ENCODE data around the gene PRMT1.

DNA sequence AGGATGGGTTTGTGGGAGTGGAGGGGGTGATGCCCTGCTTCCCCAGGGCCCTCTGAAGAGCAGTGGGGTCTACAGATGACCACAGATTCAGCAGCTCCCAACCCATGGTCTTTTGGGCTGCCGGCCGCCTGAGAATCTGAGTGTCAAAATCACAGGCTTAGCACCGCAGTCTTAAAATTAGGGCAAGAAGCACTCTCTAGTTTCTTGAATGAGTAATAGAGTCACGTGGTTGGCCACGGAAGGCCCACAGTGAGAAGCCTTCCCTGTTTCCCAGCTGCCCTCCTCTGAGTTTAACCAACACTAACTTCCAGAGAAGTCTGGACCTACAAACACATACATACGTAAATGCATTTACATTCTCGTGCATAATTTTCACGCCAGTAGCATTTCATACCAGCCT is 5.2 kb downstream of the PRMT1 start:
- TF ChIP-seq, protein P1, sequence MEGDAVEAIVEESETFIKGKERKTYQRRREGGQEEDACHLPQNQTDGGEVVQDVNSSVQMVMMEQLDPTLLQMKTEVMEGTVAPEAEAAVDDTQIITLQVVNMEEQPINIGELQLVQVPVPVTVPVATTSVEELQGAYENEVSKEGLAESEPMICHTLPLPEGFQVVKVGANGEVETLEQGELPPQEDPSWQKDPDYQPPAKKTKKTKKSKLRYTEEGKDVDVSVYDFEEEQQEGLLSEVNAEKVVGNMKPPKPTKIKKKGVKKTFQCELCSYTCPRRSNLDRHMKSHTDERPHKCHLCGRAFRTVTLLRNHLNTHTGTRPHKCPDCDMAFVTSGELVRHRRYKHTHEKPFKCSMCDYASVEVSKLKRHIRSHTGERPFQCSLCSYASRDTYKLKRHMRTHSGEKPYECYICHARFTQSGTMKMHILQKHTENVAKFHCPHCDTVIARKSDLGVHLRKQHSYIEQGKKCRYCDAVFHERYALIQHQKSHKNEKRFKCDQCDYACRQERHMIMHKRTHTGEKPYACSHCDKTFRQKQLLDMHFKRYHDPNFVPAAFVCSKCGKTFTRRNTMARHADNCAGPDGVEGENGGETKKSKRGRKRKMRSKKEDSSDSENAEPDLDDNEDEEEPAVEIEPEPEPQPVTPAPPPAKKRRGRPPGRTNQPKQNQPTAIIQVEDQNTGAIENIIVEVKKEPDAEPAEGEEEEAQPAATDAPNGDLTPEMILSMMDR (IDR thresholded peaks at IDR 0.05): no peak
- TF ChIP-seq, protein P2, sequence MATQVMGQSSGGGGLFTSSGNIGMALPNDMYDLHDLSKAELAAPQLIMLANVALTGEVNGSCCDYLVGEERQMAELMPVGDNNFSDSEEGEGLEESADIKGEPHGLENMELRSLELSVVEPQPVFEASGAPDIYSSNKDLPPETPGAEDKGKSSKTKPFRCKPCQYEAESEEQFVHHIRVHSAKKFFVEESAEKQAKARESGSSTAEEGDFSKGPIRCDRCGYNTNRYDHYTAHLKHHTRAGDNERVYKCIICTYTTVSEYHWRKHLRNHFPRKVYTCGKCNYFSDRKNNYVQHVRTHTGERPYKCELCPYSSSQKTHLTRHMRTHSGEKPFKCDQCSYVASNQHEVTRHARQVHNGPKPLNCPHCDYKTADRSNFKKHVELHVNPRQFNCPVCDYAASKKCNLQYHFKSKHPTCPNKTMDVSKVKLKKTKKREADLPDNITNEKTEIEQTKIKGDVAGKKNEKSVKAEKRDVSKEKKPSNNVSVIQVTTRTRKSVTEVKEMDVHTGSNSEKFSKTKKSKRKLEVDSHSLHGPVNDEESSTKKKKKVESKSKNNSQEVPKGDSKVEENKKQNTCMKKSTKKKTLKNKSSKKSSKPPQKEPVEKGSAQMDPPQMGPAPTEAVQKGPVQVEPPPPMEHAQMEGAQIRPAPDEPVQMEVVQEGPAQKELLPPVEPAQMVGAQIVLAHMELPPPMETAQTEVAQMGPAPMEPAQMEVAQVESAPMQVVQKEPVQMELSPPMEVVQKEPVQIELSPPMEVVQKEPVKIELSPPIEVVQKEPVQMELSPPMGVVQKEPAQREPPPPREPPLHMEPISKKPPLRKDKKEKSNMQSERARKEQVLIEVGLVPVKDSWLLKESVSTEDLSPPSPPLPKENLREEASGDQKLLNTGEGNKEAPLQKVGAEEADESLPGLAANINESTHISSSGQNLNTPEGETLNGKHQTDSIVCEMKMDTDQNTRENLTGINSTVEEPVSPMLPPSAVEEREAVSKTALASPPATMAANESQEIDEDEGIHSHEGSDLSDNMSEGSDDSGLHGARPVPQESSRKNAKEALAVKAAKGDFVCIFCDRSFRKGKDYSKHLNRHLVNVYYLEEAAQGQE (IDR thresholded peaks at IDR 0.05; ENCODE audit: insufficient read depth in 1 of 2, low read depth in 2 of 2, low read length in 1 of 2): no peak
- TF ChIP-seq TCF7L2 (IDR thresholded peaks at IDR 0.05; ENCODE audit: low read depth, low read length) (no peak), POLR2AphosphoS5 (IDR thresholded peaks at IDR 0.05; ENCODE audit: low read depth, low read length) (no peak), SIN3A (IDR thresholded peaks at IDR 0.05; ENCODE audit: borderline replicate concordance, insufficient read depth, low read depth, low read length) (no peak)
